K562 (cell line): ENCODE data around the gene ADAMTSL2. TPM values are rescaled to one million over a fixed set of nuclear protein-coding genes. Genes with fewer than 3 reads are reported as not detected.

ENCODE experiments used
- ATAC-seq: fragments of 200-7000 bp; cut with Tn5 transposase; 3 replicates; pipeline ENCODE4 v1.9.1; 2020; ENCODE audit warnings: moderate library complexity
- BruUV-seq: library from RNA; stranded (reverse); fragments of 400-500 nt; replicated peaks from 2 replicates; lab custom pipeline; 2021; lab: Mats Ljungman, UMichigan
- CTCF ChIA-PET: fragments of 300-600 bp; formaldehyde crosslinking; extraction: SDS; loops from one replicate; lab custom pipeline; 2021; ENCODE audit warnings: low intra/inter-chr PET ratio; lab: Yijun Ruan, JAX
- POLR2A ChIA-PET: fragments of 300-600, 350-650 bp; sonication (Branson Sonifier 250); formaldehyde crosslinking; extraction: SDS; loops from one replicate; lab custom pipeline; 2021; ENCODE audit warnings: antibody characterized with exemption, inconsistent platforms; lab: Yijun Ruan, JAX
- DNase-seq, 4 experiments: peaks; one replicate each; pipeline versions ENCODE4 v3.0.0 to v3.0.0-alpha.2; 2011 to 2018; ENCODE audit warnings: low spot score in 3 of 4, mixed read lengths in 3 of 4; ENCODE audit errors: extremely low read depth in 1 of 4
- FAIRE-seq: peaks from 2 replicates; lab custom pipeline; 2011; peaks lifted over from hg19 to GRCh38; lab: Jason Lieb, UNC
- H2AFZ ChIP-seq: 2 replicates; pipeline ENCODE4 v1.6.0; 2011; ENCODE audit warnings: low read depth, low read length, control low read depth, inconsistent platforms
- H3K27ac ChIP-seq: fragments of 200-600 bp; 3 replicates; pipeline ENCODE4 v1.8.0; 2011; ENCODE audit warnings: low read depth, mild to moderate bottlenecking, control low read depth, inconsistent platforms, low read length, moderate library complexity, mixed read lengths; ENCODE audit errors: extremely low read depth
- H3K27me3 ChIP-seq, 2 experiments: fragments of 300-600 bp in 1 of 2; 2 replicates in 1 of 2; 3 replicates in 1 of 2; pipeline versions ENCODE4 v1.6.0 to v1.8.0; 2011; ENCODE audit warnings: inconsistent platforms in 2 of 2, low read length in 2 of 2, mild to moderate bottlenecking in 1 of 2, mixed read lengths in 1 of 2, moderate library complexity in 1 of 2; ENCODE audit not compliant: control insufficient read depth in 2 of 2, insufficient read depth in 2 of 2
- H3K36me3 ChIP-seq: fragments of 300-600 bp; 3 replicates; pipeline ENCODE4 v1.8.0; 2011; ENCODE audit warnings: mild to moderate bottlenecking, low read length, inconsistent platforms; ENCODE audit not compliant: control insufficient read depth, insufficient read depth
- H3K4me1 ChIP-seq, 2 experiments: fragments of 200-600 bp in 1 of 2; replicated peaks in 1 of 2; 2 replicates in 1 of 2; 3 replicates in 1 of 2; pipeline versions ENCODE4 v1.5.1 to v1.8.0; 2011; ENCODE audit warnings: inconsistent platforms in 2 of 2, low read length in 2 of 2, mild to moderate bottlenecking in 1 of 2, mixed read lengths in 1 of 2, moderate library complexity in 1 of 2; ENCODE audit not compliant: control insufficient read depth in 2 of 2, insufficient read depth in 2 of 2
- H3K4me2 ChIP-seq: 2 replicates; pipeline ENCODE4 v1.6.1; 2011; ENCODE audit warnings: low read length, control low read depth, inconsistent platforms, mixed read lengths; ENCODE audit not compliant: insufficient read depth
- H3K4me3 ChIP-seq: fragments of 200-600 bp; sonication (generic), shearing (Covaris generic); 2 replicates; pipeline ENCODE4 v1.5.1; 2016; ENCODE audit warnings: control low read depth, inconsistent platforms
- H3K79me2 ChIP-seq: fragments of 200-600 bp; 3 replicates; pipeline ENCODE4 v1.8.0; 2011; ENCODE audit warnings: low read length, inconsistent platforms; ENCODE audit not compliant: control insufficient read depth, insufficient read depth
- H3K9ac ChIP-seq, 2 experiments: 2 replicates each; pipeline versions ENCODE4 v1.6.0 to v1.6.1; 2011; ENCODE audit warnings: low read depth in 2 of 2, low read length in 2 of 2, control low read depth in 1 of 2, inconsistent platforms in 1 of 2, mild to moderate bottlenecking in 1 of 2, mixed read lengths in 1 of 2; ENCODE audit not compliant: insufficient read depth in 1 of 2
- H3K9me1 ChIP-seq: one replicate; pipeline ENCODE4 v1.6.0; 2011; ENCODE audit warnings: inconsistent platforms, mild to moderate bottlenecking, low read length, moderate library complexity; ENCODE audit not compliant: control insufficient read depth, insufficient read depth
- H3K9me3 ChIP-seq: replicated peaks from 2 replicates; pipeline ENCODE4 v1.5.1; 2011; ENCODE audit warnings: low read depth, low read length, inconsistent platforms; ENCODE audit not compliant: control insufficient read depth, insufficient read depth
- H4K20me1 ChIP-seq: replicated peaks from 2 replicates; pipeline ENCODE4 v1.6.1; 2011; ENCODE audit warnings: low read length, inconsistent platforms, mixed read lengths; ENCODE audit not compliant: control insufficient read depth, insufficient read depth
- ZC3H4 ChIP-seq: sonication (generic); formaldehyde crosslinking; IDR thresholded peaks from 2 replicates; pipeline ENCODE4 v1.9.0; 2021; ENCODE audit warnings: missing genetic modification reagents, borderline replicate concordance
- ZNF57 ChIP-seq: fragments of 450-650 bp; formaldehyde crosslinking; IDR thresholded peaks from 2 replicates; pipeline ENCODE4 v1.4.0; 2020; ENCODE audit warnings: mild to moderate bottlenecking, moderate library complexity
- WGBS: fragments of 100-300 bp; shearing (Covaris generic); methylation state at CpG from one replicate; pipeline ENCODE4 v1.1.6; 2016; ENCODE audit warnings: low coverage, mixed read lengths; ENCODE audit not compliant: insufficient coverage; ENCODE audit errors: missing lambda C conversion rate; 5-methylcytosine and 5-hydroxymethylcytosine counted together
- in situ Hi-C: fragments of 300-500 bp; cut with MboI; formaldehyde crosslinking; loops from 4 replicates; pipeline ENCODE4 v1.15.0; 2018; ENCODE audit warnings: inconsistent platforms, mixed read lengths
- intact Hi-C: fragments of 100-400 bp; cut with micrococcal nuclease; formaldehyde crosslinking; loops from 2 replicates; pipeline ENCODE4 v1.14.2; 2022
- polyA plus RNA-seq, 8 experiments: library from polyadenylated mRNA; depleted of rRNA in 4 of 8; stranded (reverse) in 5 of 8; unstranded in 3 of 8; fragments of >200 nt; fragmentation: Nextera tagmentation in 2 of 8; fragmentation: Illumina TruSeq in 1 of 8; extraction: Ambion mirVana in 2 of 8; extraction: Trizol in 1 of 8; gene quantifications; 2 replicates each; pipeline versions ENCODE4 v1.2.1 to v1.2.3, GENCODE V29; 2011 to 2014; ENCODE audit warnings: inconsistent platforms in 1 of 8, missing spikeins in 1 of 8
- total RNA-seq, 7 experiments: library from RNA; depleted of rRNA in 6 of 7; stranded (reverse); fragments of >200 nt in 6 of 7; fragmentation: Illumina TruSeq in 2 of 7; extraction: Trizol in 2 of 7; gene quantifications; 2 replicates each; pipeline versions ENCODE4 v1.2.1 to v1.2.3, GENCODE V29; 2011 to 2021; ENCODE audit warnings: low replicate concordance in 1 of 7
- TF ChIP-seq, protein P1 (sequence below): fragments of 250-450 bp; sonication (Bioruptor Pico); IDR thresholded peaks from 2 replicates; pipeline ENCODE4 v1.5.0; 2021; ENCODE audit warnings: mild to moderate bottlenecking, borderline replicate concordance
- TF ChIP-seq, protein P2 (sequence below): fragments of 250-450 bp; sonication (Bioruptor Pico); IDR thresholded peaks from 2 replicates; pipeline ENCODE4 v1.8.0; 2022; ENCODE audit warnings: inconsistent platforms
- TF ChIP-seq, protein P3 (sequence below): sonication (generic); formaldehyde crosslinking; IDR thresholded peaks from 2 replicates; pipeline ENCODE4 v1.9.0; 2022; ENCODE audit warnings: mild to moderate bottlenecking, missing genetic modification reagents

Gene ADAMTSL2
- total and polyA plus RNA-seq, 9 of the 15 experiments (the other 6 are each of a cell fraction or from before 2014, with no cell fraction given), result 0.04 TPM; not detected in 8

DNA sequence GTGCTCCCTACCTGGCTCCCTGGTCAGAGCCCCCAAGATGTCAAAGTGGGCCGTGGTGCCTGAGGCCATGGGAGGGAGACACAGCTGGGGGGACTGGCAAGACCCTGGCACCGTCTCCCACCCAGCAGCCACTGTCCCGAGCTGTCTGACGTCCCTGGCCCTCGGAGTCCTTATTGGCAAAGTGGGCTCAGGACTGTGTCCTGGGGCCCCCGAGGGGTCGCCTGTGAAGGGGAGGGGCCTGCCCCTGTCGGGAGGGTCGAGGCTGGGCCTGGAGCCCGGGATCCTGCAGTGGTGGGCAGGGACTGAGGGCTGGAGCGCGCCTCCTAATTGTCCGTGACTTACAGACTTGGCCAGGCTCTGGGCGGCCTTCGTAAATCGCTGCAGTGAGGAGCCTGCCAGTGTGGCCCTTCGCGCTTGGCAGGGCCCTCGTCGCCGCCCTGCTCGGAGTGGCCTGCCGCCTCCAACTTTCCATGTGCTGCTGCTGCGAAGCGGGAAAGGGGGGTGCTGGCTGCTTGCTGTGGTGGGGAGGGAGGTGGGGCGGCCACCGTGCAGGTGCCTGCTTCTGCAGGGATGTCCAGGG is 23.5 kb upstream of the ADAMTSL2 start (continued):
- TF ChIP-seq, protein P1, sequence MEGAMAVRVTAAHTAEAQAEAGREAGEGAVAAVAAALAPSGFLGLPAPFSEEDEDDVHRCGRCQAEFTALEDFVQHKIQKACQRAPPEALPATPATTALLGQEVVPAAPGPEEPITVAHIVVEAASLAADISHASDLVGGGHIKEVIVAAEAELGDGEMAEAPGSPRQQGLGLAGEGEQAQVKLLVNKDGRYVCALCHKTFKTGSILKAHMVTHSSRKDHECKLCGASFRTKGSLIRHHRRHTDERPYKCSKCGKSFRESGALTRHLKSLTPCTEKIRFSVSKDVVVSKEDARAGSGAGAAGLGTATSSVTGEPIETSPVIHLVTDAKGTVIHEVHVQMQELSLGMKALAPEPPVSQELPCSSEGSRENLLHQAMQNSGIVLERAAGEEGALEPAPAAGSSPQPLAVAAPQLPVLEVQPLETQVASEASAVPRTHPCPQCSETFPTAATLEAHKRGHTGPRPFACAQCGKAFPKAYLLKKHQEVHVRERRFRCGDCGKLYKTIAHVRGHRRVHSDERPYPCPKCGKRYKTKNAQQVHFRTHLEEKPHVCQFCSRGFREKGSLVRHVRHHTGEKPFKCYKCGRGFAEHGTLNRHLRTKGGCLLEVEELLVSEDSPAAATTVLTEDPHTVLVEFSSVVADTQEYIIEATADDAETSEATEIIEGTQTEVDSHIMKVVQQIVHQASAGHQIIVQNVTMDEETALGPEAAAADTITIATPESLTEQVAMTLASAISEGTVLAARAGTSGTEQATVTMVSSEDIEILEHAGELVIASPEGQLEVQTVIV, result no peak

DNA sequence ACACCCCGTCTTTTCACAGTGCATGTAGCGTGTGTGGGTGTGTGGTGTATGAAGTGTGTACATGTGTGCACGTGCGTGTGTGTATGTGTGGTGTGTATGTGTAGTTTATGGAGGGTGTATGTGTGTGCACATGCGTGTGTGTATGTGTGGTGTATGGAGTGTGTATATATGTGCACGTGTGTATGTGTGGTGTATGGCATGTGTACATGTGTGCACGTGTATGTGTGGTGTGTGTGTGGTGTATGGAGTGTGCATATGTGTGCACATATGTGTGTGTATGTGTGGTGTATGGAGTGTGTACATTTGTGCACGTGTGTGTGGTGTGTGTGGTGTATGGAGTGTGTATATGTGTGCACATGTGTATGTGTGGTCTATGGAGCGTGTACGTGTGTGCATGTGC is 22.9 kb upstream of the ADAMTSL2 start:
- peak; percentile 29 for FAIRE-seq
- Histone ChIP-seq H3K9me3 (peaks cover 7% of the 10 kb centered on the region; the same call in 1 of the 2 replicates), H3K4me2 (no peak overlapping the region), H3K9ac (no peak overlapping the region), H2AFZ (no peak overlapping the region), H3K4me1 (peaks cover 7 to 32% of the 10 kb centered on the region in 2 experiments), H3K9me1 (no peaks in the 10 kb centered on the region), H4K20me1 (no peaks in the 10 kb centered on the region; the same call in 1 of the 2 replicates), H3K36me3 (no peaks in the 10 kb centered on the region; the same call in 2 of the 3 replicates), H3K4me3 (no peak overlapping the region), H3K27me3 (peaks cover 9 to 51% of the 10 kb centered on the region in 2 experiments), H3K27ac (no peak overlapping the region), H3K79me2 (no peaks in the 10 kb centered on the region)
- BruUV-seq, result no TSS peak
- in situ Hi-C loops (no loop called here), intact Hi-C loops (no loop called here)
- ChIA-PET CTCF (no interaction called here), POLR2A (no interaction called here)
- TF ChIP-seq ZNF57 (CRISPR knock-in tag), result no peak
- TF ChIP-seq, protein P2, sequence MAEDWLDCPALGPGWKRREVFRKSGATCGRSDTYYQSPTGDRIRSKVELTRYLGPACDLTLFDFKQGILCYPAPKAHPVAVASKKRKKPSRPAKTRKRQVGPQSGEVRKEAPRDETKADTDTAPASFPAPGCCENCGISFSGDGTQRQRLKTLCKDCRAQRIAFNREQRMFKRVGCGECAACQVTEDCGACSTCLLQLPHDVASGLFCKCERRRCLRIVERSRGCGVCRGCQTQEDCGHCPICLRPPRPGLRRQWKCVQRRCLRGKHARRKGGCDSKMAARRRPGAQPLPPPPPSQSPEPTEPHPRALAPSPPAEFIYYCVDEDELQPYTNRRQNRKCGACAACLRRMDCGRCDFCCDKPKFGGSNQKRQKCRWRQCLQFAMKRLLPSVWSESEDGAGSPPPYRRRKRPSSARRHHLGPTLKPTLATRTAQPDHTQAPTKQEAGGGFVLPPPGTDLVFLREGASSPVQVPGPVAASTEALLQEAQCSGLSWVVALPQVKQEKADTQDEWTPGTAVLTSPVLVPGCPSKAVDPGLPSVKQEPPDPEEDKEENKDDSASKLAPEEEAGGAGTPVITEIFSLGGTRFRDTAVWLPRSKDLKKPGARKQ (CRISPR knock-in tag), result no peak
- 0 out of 2 replicates have a peak, but pooled peaks have one; percentile 54 for TF ChIP-seq ZC3H4 (CRISPR knock-in tag)
- TF ChIP-seq, protein P3, sequence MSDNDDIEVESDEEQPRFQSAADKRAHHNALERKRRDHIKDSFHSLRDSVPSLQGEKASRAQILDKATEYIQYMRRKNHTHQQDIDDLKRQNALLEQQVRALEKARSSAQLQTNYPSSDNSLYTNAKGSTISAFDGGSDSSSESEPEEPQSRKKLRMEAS, result peak; percentile 19; the same call in 1 of the 2 replicates
- WGBS, result 24% methylated on average over 10 of the region's 10 CpGs
- no peak for DNase-seq
- no peak for ATAC-seq
